Measurements from ENCODE around the gene RGS7. TPM values are rescaled to one million over a fixed set of nuclear protein-coding genes. Genes with fewer than 3 reads are reported as not detected.
A peak's percentile ranks its signal among the peaks of the same experiment; 100 is the strongest.

The RGS7 gene
- total RNA-seq, 1 experiment from 2014 or later: 1.5 TPM

- TF ChIP-seq, protein P1, sequence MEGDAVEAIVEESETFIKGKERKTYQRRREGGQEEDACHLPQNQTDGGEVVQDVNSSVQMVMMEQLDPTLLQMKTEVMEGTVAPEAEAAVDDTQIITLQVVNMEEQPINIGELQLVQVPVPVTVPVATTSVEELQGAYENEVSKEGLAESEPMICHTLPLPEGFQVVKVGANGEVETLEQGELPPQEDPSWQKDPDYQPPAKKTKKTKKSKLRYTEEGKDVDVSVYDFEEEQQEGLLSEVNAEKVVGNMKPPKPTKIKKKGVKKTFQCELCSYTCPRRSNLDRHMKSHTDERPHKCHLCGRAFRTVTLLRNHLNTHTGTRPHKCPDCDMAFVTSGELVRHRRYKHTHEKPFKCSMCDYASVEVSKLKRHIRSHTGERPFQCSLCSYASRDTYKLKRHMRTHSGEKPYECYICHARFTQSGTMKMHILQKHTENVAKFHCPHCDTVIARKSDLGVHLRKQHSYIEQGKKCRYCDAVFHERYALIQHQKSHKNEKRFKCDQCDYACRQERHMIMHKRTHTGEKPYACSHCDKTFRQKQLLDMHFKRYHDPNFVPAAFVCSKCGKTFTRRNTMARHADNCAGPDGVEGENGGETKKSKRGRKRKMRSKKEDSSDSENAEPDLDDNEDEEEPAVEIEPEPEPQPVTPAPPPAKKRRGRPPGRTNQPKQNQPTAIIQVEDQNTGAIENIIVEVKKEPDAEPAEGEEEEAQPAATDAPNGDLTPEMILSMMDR (conservative IDR thresholded peaks at IDR 0.05): no peak
- Histone ChIP-seq H3K4ac (ENCODE audit: low read depth, low read length) (no peak overlapping the region), H3K14ac (ENCODE audit: insufficient read depth, low read length) (no peak overlapping the region), H2BK120ac (ENCODE audit: low read depth, low read length, poor library complexity, severe bottlenecking) (no peak overlapping the region), H2AFZ (ENCODE audit: low read length) (no peak overlapping the region), H3K79me1 (ENCODE audit: insufficient read depth, low read depth, low read length, poor library complexity, severe bottlenecking) (no peaks in the 10 kb centered on the region), H3K27ac (ENCODE audit: insufficient read length, low read depth, low read length) (no peak overlapping the region), H4K20me1 (ENCODE audit: control insufficient read depth, insufficient read depth, insufficient read length) (no peaks in the 10 kb centered on the region), H3T11ph (ENCODE audit: low read length) (no peak overlapping the region), H2BK20ac (ENCODE audit: low read depth, low read length, poor library complexity, severe bottlenecking) (no peak overlapping the region), H2BK12ac (ENCODE audit: insufficient read length, low read depth, low read length) (no peak overlapping the region), H2AK5ac (ENCODE audit: insufficient read length, low read length) (no peak overlapping the region), H3K4me2 (ENCODE audit: insufficient read depth, insufficient read length, low read length) (no peak overlapping the region), H3K23me2 (ENCODE audit: insufficient read length, low read depth, low read length, poor library complexity, severe bottlenecking) (no peaks in the 10 kb centered on the region), H4K5ac (ENCODE audit: insufficient read length, low read depth, low read length) (no peak overlapping the region), H3K79me2 (ENCODE audit: insufficient read depth, low read length) (no peaks in the 10 kb centered on the region), H2BK15ac (ENCODE audit: low read depth, low read length) (no peak overlapping the region), H4K8ac (replicated peaks; ENCODE audit: insufficient read length, low read depth, low read length) (no peak overlapping the region), H3K18ac (ENCODE audit: insufficient read length, low read depth, low read length) (no peak overlapping the region), H3K9ac (ENCODE audit: extremely low read depth, insufficient read length, low read length) (no peak overlapping the region), H4K91ac (ENCODE audit: insufficient read length, low read depth, low read length) (no peak overlapping the region), H3K4me1 (ENCODE audit: insufficient read depth, low read length) (no peaks in the 10 kb centered on the region), H3K56ac (ENCODE audit: insufficient read length, low read depth, low read length) (no peak overlapping the region), H3K9me3 (ENCODE audit: control insufficient read depth, low read depth, low read length) (no peaks in the 10 kb centered on the region), H2BK5ac (ENCODE audit: insufficient read length, low read length) (no peak overlapping the region), H3K27me3 (ENCODE audit: insufficient read depth, low read length) (no peaks in the 10 kb centered on the region), H3K23ac (ENCODE audit: insufficient read length, low read depth, low read length) (no peak overlapping the region)
- no CpG with 5 or more reads among the region's 2 CpGs for WGBS (ENCODE audit: extremely low coverage, insufficient read length, low lambda C conversion rate)
- H3K9me3 Mint-ChIP-seq: no peaks in the 10 kb centered on the region; a peak in 1 of 5 replicates
- 0 out of 7 replicates have a peak overlapping the region, but pooled peaks of 1 of the 3 experiments have one; percentile 42 for H3K27ac Mint-ChIP-seq
- peaks cover 3 to 4% of the 10 kb centered on the region in 2 experiments; a peak in 1 of 4 replicates for H3K4me1 Mint-ChIP-seq
- DNase-seq: no peak
- H3K36me3 Mint-ChIP-seq (ENCODE audit: insufficient read depth in 1 of 3, low read depth in 3 of 3): no peaks in the 10 kb centered on the region
- no peaks in the 10 kb centered on the region for H3K27me3 Mint-ChIP-seq (ENCODE audit: low read depth)
- no peak overlapping the region for H3K4me3 Mint-ChIP-seq
These were observed 91.6 kb downstream of the RGS7 start for GRCh38 chr1:241265428-241265827.
